ENCODE measurements around the gene DPP8.
A peak's percentile ranks its signal among the peaks of the same experiment; 100 is the strongest.

The DPP8 gene

DNA sequence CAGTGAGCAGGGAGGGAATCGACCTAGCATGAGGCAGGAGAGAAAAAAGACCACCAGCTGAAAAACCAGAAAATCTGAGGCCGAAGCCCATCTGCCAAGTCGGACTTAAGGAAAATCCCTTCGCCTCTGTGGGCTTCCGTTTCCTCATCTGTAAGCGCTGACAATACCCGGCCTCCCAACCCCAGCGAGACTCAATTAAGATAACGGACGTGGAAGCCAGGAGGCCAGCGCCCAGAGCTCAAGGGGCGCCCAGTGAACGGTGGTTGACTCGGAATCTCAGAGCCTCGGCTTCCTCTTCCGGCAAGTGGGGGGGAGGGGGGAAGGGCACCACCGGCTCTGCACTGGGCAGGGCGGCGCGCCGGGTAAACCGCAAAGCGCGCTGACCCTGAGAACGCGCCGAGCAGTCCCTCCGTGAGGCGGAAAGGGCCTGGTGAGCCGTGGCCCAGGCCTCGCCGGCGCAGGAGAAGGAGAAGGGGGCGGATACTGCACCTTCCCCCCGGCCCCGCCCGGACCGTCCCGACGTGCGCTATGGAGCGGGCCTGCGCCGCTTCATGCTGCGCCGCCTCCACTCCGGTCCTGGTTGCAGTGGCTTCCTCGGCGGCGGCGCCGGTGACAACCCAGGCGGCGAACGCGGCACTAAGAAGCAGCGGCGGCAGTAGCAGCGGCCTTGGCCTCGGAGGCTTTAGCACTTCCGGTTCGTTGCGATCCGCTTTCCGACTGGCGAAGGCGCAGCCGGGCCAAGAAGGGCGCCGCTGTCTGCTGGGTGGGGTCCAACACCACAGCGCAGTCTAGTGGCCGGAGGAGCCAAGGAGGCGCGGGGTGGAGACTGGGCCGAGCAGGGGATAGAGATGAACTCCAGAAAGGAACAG, at the start of gene DPP8 (continued):
- TF ChIP-seq ZBTB20 (tag by site-specific recombination; IDR thresholded peaks at IDR 0.05) (peak; percentile 80; the same call in 1 of the 2 replicates), KLF16 (tag by site-specific recombination; IDR thresholded peaks at IDR 0.05) (peak; percentile 99), REPIN1 (tag by site-specific recombination; IDR thresholded peaks at IDR 0.05; ENCODE audit: low read depth) (peak; percentile 45; the same call in 1 of the 2 replicates), ZNF544 (tag by site-specific recombination; IDR thresholded peaks at IDR 0.05) (no peak), ZBTB48 (tag by site-specific recombination; IDR thresholded peaks at IDR 0.05) (peak; percentile 37; the same call in 1 of the 2 replicates), ZNF423 (tag by site-specific recombination; IDR thresholded peaks at IDR 0.05) (peak; percentile 75), ZBTB8A (tag by site-specific recombination; IDR thresholded peaks at IDR 0.05) (peak; percentile 86), ZNF433 (tag by site-specific recombination; IDR thresholded peaks at IDR 0.05; ENCODE audit: low read depth) (no peak), ZEB2 (tag by site-specific recombination; IDR thresholded peaks at IDR 0.05) (peak; percentile 94), RBAK (tag by site-specific recombination; IDR thresholded peaks at IDR 0.05) (no peak), ZNF211 (tag by site-specific recombination; IDR thresholded peaks at IDR 0.05; ENCODE audit: low read depth) (no peak), OVOL3 (tag by site-specific recombination; IDR thresholded peaks at IDR 0.05) (peak; percentile 88; the same call in 1 of the 2 replicates), ZNF133 (tag by site-specific recombination; IDR thresholded peaks at IDR 0.05) (no peak), FEZF1 (tag by site-specific recombination; IDR thresholded peaks at IDR 0.05) (peak; percentile 56; the same call in 1 of the 2 replicates), ZNF521 (tag by site-specific recombination; IDR thresholded peaks at IDR 0.05) (no peak)
- TF ChIP-seq, protein P1, sequence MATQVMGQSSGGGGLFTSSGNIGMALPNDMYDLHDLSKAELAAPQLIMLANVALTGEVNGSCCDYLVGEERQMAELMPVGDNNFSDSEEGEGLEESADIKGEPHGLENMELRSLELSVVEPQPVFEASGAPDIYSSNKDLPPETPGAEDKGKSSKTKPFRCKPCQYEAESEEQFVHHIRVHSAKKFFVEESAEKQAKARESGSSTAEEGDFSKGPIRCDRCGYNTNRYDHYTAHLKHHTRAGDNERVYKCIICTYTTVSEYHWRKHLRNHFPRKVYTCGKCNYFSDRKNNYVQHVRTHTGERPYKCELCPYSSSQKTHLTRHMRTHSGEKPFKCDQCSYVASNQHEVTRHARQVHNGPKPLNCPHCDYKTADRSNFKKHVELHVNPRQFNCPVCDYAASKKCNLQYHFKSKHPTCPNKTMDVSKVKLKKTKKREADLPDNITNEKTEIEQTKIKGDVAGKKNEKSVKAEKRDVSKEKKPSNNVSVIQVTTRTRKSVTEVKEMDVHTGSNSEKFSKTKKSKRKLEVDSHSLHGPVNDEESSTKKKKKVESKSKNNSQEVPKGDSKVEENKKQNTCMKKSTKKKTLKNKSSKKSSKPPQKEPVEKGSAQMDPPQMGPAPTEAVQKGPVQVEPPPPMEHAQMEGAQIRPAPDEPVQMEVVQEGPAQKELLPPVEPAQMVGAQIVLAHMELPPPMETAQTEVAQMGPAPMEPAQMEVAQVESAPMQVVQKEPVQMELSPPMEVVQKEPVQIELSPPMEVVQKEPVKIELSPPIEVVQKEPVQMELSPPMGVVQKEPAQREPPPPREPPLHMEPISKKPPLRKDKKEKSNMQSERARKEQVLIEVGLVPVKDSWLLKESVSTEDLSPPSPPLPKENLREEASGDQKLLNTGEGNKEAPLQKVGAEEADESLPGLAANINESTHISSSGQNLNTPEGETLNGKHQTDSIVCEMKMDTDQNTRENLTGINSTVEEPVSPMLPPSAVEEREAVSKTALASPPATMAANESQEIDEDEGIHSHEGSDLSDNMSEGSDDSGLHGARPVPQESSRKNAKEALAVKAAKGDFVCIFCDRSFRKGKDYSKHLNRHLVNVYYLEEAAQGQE (tag by site-specific recombination; IDR thresholded peaks at IDR 0.05) = peak; percentile 84
- TF ChIP-seq, protein P2, sequence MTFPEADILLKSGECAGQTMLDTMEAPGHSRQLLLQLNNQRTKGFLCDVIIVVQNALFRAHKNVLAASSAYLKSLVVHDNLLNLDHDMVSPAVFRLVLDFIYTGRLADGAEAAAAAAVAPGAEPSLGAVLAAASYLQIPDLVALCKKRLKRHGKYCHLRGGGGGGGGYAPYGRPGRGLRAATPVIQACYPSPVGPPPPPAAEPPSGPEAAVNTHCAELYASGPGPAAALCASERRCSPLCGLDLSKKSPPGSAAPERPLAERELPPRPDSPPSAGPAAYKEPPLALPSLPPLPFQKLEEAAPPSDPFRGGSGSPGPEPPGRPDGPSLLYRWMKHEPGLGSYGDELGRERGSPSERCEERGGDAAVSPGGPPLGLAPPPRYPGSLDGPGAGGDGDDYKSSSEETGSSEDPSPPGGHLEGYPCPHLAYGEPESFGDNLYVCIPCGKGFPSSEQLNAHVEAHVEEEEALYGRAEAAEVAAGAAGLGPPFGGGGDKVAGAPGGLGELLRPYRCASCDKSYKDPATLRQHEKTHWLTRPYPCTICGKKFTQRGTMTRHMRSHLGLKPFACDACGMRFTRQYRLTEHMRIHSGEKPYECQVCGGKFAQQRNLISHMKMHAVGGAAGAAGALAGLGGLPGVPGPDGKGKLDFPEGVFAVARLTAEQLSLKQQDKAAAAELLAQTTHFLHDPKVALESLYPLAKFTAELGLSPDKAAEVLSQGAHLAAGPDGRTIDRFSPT (tag by site-specific recombination; IDR thresholded peaks at IDR 0.05) = no peak
- TF ChIP-seq, protein P3, sequence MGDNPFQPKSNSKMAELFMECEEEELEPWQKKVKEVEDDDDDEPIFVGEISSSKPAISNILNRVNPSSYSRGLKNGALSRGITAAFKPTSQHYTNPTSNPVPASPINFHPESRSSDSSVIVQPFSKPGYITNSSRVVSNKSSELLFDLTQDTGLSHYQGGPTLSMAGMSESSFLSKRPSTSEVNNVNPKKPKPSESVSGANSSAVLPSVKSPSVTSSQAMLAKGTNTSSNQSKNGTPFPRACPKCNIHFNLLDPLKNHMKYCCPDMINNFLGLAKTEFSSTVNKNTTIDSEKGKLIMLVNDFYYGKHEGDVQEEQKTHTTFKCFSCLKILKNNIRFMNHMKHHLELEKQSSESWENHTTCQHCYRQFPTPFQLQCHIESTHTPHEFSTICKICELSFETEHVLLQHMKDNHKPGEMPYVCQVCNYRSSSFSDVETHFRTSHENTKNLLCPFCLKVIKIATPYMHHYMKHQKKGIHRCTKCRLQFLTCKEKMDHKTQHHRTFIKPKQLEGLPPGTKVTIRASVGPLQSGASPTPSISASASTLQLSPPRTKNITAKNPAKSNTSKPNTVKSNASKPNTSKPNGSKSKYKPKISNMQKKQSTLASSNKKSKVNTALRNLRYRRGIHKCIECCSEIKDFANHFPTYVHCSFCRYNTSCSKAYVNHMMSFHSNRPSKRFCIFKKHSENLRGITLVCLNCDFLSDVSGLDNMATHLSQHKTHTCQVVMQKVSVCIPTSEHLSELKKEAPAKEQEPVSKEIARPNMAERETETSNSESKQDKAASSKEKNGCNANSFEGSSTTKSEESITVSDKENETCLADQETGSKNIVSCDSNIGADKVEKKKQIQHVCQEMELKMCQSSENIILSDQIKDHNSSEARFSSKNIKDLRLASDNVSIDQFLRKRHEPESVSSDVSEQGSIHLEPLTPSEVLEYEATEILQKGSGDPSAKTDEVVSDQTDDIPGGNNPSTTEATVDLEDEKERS (tag by site-specific recombination; IDR thresholded peaks at IDR 0.05) = no peak
- TF ChIP-seq, protein P4, sequence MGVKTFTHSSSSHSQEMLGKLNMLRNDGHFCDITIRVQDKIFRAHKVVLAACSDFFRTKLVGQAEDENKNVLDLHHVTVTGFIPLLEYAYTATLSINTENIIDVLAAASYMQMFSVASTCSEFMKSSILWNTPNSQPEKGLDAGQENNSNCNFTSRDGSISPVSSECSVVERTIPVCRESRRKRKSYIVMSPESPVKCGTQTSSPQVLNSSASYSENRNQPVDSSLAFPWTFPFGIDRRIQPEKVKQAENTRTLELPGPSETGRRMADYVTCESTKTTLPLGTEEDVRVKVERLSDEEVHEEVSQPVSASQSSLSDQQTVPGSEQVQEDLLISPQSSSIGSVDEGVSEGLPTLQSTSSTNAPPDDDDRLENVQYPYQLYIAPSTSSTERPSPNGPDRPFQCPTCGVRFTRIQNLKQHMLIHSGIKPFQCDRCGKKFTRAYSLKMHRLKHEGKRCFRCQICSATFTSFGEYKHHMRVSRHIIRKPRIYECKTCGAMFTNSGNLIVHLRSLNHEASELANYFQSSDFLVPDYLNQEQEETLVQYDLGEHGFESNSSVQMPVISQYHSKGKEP (tag by site-specific recombination; IDR thresholded peaks at IDR 0.05) = peak; percentile 89
- TF ChIP-seq, protein P5, sequence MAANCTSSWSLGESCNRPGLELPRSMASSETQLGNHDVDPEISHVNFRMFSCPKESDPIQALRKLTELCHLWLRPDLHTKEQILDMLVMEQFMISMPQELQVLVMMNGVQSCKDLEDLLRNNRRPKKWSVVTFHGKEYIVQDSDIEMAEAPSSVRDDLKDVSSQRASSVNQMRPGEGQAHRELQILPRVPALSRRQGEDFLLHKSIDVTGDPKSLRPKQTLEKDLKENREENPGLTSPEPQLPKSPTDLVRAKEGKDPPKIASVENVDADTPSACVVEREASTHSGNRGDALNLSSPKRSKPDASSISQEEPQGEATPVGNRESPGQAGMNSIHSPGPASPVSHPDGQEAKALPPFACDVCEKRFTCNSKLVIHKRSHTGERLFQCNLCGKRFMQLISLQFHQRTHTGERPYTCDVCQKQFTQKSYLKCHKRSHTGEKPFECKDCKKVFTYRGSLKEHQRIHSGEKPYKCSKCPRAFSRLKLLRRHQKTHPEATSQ (tag by site-specific recombination; IDR thresholded peaks at IDR 0.05) = peak; percentile 95
- TF ChIP-seq, protein P6, sequence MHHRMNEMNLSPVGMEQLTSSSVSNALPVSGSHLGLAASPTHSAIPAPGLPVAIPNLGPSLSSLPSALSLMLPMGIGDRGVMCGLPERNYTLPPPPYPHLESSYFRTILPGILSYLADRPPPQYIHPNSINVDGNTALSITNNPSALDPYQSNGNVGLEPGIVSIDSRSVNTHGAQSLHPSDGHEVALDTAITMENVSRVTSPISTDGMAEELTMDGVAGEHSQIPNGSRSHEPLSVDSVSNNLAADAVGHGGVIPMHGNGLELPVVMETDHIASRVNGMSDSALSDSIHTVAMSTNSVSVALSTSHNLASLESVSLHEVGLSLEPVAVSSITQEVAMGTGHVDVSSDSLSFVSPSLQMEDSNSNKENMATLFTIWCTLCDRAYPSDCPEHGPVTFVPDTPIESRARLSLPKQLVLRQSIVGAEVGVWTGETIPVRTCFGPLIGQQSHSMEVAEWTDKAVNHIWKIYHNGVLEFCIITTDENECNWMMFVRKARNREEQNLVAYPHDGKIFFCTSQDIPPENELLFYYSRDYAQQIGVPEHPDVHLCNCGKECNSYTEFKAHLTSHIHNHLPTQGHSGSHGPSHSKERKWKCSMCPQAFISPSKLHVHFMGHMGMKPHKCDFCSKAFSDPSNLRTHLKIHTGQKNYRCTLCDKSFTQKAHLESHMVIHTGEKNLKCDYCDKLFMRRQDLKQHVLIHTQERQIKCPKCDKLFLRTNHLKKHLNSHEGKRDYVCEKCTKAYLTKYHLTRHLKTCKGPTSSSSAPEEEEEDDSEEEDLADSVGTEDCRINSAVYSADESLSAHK (tag by site-specific recombination; IDR thresholded peaks at IDR 0.05) = no peak; the same call in 1 of the 2 replicates
- TF ChIP-seq, protein P7, sequence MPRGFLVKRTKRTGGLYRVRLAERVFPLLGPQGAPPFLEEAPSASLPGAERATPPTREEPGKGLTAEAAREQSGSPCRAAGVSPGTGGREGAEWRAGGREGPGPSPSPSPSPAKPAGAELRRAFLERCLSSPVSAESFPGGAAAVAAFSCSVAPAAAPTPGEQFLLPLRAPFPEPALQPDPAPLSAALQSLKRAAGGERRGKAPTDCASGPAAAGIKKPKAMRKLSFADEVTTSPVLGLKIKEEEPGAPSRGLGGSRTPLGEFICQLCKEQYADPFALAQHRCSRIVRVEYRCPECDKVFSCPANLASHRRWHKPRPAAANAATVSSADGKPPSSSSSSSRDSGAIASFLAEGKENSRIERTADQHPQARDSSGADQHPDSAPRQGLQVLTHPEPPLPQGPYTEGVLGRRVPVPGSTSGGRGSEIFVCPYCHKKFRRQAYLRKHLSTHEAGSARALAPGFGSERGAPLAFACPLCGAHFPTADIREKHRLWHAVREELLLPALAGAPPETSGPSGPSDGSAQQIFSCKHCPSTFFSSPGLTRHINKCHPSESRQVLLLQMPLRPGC (tag by site-specific recombination; IDR thresholded peaks at IDR 0.05) = peak; percentile 85
